Neural cell (in vitro differentiated cells): Measurements from ENCODE around the gene CADPS2. TPM values are rescaled to one million over a fixed set of nuclear protein-coding genes. Genes with fewer than 3 reads are reported as not detected.

Source experiments
- H2AFZ ChIP-seq: fragments of 200-600, 300-800 bp; sonication (generic), shearing (Covaris generic); 2 replicates; pipeline ENCODE4 v1.6.0; 2014; ENCODE audit warnings: low read depth, mild to moderate bottlenecking, antibody characterized with exemption, low read length, moderate library complexity
- H3F3A ChIP-seq: fragments of 200-600 bp; shearing (Covaris generic); 2 replicates; pipeline ENCODE4 v1.6.1; 2016; ENCODE audit warnings: mild to moderate bottlenecking, moderate library complexity, mixed read lengths, antibody characterized with exemption, low read length; ENCODE audit not compliant: insufficient read depth, poor library complexity, severe bottlenecking
- H3K27ac ChIP-seq: fragments of 200-600, 300-800 bp; sonication (generic), shearing (Covaris generic); 2 replicates; pipeline ENCODE4 v1.5.1; 2014; ENCODE audit warnings: mild to moderate bottlenecking, low read length, moderate library complexity
- H3K27me3 ChIP-seq: fragments of 300-800, 200-600 bp; sonication (generic), shearing (Covaris generic); 2 replicates; pipeline ENCODE4 v1.6.0; 2014; ENCODE audit warnings: mild to moderate bottlenecking, low read depth, low read length, moderate library complexity; ENCODE audit not compliant: insufficient read depth
- H3K36me3 ChIP-seq: fragments of 300-800, 200-600 bp; sonication (generic), shearing (Covaris generic); 2 replicates; pipeline ENCODE4 v1.5.1; 2014; ENCODE audit warnings: mild to moderate bottlenecking, antibody characterized with exemption, low read length, moderate library complexity; ENCODE audit not compliant: insufficient read depth
- H3K4me2 ChIP-seq: fragments of 300-800, 200-600 bp; sonication (generic), shearing (Covaris generic); 2 replicates; pipeline ENCODE4 v1.6.0; 2014; ENCODE audit warnings: mild to moderate bottlenecking, low read length
- H3K4me3 ChIP-seq: fragments of 300-800, 200-600 bp; sonication (generic), shearing (Covaris generic); 2 replicates; pipeline ENCODE4 v1.5.1; 2014; ENCODE audit warnings: mild to moderate bottlenecking, low read length, moderate library complexity
- H3K79me2 ChIP-seq: fragments of 200-600 bp; shearing (Covaris generic); replicated peaks from 2 replicates; pipeline ENCODE4 v1.6.0; 2014; ENCODE audit warnings: mild to moderate bottlenecking, low read length, moderate library complexity; ENCODE audit not compliant: insufficient read depth
- H3K9ac ChIP-seq: fragments of 300-800, 200-600 bp; sonication (generic), shearing (Covaris generic); 2 replicates; pipeline ENCODE4 v1.6.1; 2016; ENCODE audit warnings: mild to moderate bottlenecking, low read length, mixed read lengths
- H3K9me2 ChIP-seq: fragments of 200-600 bp; shearing (Covaris generic); 2 replicates; pipeline ENCODE4 v1.6.1; 2016; ENCODE audit warnings: mild to moderate bottlenecking, low read length, mixed read lengths; ENCODE audit not compliant: insufficient read depth
- H3K9me3 ChIP-seq: fragments of 200-600, 300-800 bp; sonication (generic), shearing (Covaris generic); 2 replicates; pipeline ENCODE4 v1.6.1; 2016; ENCODE audit warnings: mild to moderate bottlenecking, mixed run types, low read length, moderate library complexity, mixed read lengths
- H4K20me1 ChIP-seq: fragments of 200-600 bp; shearing (Covaris generic); 2 replicates; pipeline ENCODE4 v1.6.1; 2016; ENCODE audit warnings: mild to moderate bottlenecking, mixed run types; ENCODE audit not compliant: insufficient read depth
- EP300 ChIP-seq: fragments of 450-650 bp; conservative IDR thresholded peaks from 2 replicates; pipeline ENCODE4 v1.6.1; 2014; ENCODE audit warnings: antibody characterized with exemption, mild to moderate bottlenecking, moderate library complexity; ENCODE audit not compliant: poor library complexity, severe bottlenecking
- EZH2 ChIP-seq: fragments of 200-600, 300-800 bp; shearing (Covaris generic), sonication (generic); IDR thresholded peaks from 2 replicates; pipeline ENCODE4 v1.6.1; 2014; ENCODE audit warnings: antibody characterized with exemption, low read length, borderline replicate concordance, mild to moderate bottlenecking; ENCODE audit not compliant: insufficient read depth, poor library complexity, severe bottlenecking
- MXI1 ChIP-seq: fragments of 450-650 bp; conservative IDR thresholded peaks from 2 replicates; pipeline ENCODE4 v1.6.1; 2014; ENCODE audit warnings: antibody characterized with exemption, mild to moderate bottlenecking; ENCODE audit not compliant: poor library complexity, severe bottlenecking
- POLR2AphosphoS5 ChIP-seq: IDR thresholded peaks from 2 replicates; pipeline ENCODE4 v1.6.1; 2012
- RAD21 ChIP-seq: fragments of 450-650 bp; conservative IDR thresholded peaks from 2 replicates; pipeline ENCODE4 v1.6.1; 2014; ENCODE audit warnings: antibody characterized with exemption, mild to moderate bottlenecking, moderate library complexity
- SMC3 ChIP-seq: fragments of 450-650 bp; conservative IDR thresholded peaks from 2 replicates; pipeline ENCODE4 v1.6.1; 2014; ENCODE audit warnings: antibody characterized with exemption, mild to moderate bottlenecking, moderate library complexity; ENCODE audit not compliant: poor library complexity
- TAF1 ChIP-seq: IDR thresholded peaks from 2 replicates; pipeline ENCODE4 v1.6.1; 2012; ENCODE audit warnings: low read depth
- polyA plus RNA-seq: library from polyadenylated mRNA; depleted of rRNA; stranded (reverse); fragments of >200 nt; gene quantifications from 2 replicates; pipeline ENCODE4 v1.2.3, GENCODE V29; 2014
- TF ChIP-seq, protein P1 (sequence below): IDR thresholded peaks from 2 replicates; pipeline ENCODE4 v1.6.1; 2012; ENCODE audit warnings: borderline replicate concordance
- TF ChIP-seq, protein P2 (sequence below): fragments of 450-650 bp; IDR thresholded peaks from 2 replicates; pipeline ENCODE4 v1.5.1; 2014; ENCODE audit warnings: antibody characterized with exemption, mild to moderate bottlenecking, moderate library complexity; ENCODE audit not compliant: poor library complexity, severe bottlenecking

The CADPS2 gene
- polyA plus RNA-seq, 1 donor from 2014 or later, result 5.9 TPM

DNA sequence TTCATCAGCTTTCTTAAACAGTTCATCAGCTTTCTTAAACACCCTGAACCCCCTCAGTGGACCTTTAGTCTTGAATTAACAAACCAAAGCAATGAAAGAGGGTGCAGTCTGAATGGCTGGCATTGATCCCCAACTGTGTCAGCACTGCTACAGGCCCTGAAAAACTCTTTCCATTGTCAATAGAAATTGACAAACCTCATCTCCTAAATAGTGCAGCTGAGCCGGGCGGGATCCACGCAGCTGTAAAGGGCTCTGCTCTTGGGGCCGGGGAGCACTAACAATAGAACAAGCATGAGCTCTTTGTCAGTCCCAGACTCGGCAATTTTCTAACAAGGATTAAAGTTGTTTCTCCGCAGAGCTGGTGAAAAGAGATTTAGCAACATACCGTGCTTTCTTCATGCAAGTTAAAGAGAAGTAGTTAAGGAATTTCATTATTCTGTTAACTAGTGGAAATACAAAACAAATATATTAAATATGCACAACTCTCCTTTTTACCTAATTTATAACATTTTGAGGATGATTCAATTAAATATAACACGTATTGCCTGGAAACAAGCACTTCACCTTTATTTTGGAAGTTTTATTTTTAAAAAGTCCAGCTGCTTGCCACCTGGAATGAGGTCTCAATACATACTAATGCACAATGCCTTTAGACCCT, 557.0 kb downstream of the CADPS2 start:
- no peak overlapping the region for H3K27ac ChIP-seq

DNA sequence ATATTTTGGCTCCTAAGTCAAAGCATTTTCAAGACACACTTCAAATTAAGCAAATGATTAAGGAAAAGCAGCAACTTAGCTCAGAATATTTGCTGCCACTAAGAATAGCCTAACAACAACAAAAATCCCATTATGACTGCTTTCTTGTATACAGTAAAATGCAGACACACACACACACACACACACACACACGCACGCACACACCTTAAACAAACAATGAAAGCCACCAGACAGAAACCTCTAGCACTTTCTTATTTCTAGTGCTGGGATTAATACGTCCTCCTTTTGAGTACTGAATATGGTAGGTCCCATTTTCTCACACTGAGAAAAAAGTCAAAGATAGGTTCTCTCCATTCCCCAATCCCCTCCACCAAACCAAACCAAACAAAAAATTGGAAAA, 558.3 kb downstream of the CADPS2 start:
- no peaks in the 10 kb centered on the region for H4K20me1 ChIP-seq
- H3K4me2 ChIP-seq, result no peak overlapping the region
- peaks cover 33% of the 10 kb centered on the region for H3K27me3 ChIP-seq
- no peaks in the 10 kb centered on the region for H3K9me2 ChIP-seq
- H3K79me2 ChIP-seq, result peaks cover 3% of the 10 kb centered on the region
- H3K36me3 ChIP-seq, result no peaks in the 10 kb centered on the region
- H2AFZ ChIP-seq, result no peak overlapping the region
- H3K9ac ChIP-seq, result no peak overlapping the region
- H3K4me3 ChIP-seq, result no peak overlapping the region
- no peak for TF ChIP-seq MXI1
- no peak for TF ChIP-seq TAF1
- TF ChIP-seq, protein P1, sequence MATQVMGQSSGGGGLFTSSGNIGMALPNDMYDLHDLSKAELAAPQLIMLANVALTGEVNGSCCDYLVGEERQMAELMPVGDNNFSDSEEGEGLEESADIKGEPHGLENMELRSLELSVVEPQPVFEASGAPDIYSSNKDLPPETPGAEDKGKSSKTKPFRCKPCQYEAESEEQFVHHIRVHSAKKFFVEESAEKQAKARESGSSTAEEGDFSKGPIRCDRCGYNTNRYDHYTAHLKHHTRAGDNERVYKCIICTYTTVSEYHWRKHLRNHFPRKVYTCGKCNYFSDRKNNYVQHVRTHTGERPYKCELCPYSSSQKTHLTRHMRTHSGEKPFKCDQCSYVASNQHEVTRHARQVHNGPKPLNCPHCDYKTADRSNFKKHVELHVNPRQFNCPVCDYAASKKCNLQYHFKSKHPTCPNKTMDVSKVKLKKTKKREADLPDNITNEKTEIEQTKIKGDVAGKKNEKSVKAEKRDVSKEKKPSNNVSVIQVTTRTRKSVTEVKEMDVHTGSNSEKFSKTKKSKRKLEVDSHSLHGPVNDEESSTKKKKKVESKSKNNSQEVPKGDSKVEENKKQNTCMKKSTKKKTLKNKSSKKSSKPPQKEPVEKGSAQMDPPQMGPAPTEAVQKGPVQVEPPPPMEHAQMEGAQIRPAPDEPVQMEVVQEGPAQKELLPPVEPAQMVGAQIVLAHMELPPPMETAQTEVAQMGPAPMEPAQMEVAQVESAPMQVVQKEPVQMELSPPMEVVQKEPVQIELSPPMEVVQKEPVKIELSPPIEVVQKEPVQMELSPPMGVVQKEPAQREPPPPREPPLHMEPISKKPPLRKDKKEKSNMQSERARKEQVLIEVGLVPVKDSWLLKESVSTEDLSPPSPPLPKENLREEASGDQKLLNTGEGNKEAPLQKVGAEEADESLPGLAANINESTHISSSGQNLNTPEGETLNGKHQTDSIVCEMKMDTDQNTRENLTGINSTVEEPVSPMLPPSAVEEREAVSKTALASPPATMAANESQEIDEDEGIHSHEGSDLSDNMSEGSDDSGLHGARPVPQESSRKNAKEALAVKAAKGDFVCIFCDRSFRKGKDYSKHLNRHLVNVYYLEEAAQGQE, result no peak
- no peak for TF ChIP-seq SMC3
- no peak for TF ChIP-seq RAD21
- TF ChIP-seq, protein P2, sequence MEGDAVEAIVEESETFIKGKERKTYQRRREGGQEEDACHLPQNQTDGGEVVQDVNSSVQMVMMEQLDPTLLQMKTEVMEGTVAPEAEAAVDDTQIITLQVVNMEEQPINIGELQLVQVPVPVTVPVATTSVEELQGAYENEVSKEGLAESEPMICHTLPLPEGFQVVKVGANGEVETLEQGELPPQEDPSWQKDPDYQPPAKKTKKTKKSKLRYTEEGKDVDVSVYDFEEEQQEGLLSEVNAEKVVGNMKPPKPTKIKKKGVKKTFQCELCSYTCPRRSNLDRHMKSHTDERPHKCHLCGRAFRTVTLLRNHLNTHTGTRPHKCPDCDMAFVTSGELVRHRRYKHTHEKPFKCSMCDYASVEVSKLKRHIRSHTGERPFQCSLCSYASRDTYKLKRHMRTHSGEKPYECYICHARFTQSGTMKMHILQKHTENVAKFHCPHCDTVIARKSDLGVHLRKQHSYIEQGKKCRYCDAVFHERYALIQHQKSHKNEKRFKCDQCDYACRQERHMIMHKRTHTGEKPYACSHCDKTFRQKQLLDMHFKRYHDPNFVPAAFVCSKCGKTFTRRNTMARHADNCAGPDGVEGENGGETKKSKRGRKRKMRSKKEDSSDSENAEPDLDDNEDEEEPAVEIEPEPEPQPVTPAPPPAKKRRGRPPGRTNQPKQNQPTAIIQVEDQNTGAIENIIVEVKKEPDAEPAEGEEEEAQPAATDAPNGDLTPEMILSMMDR, result no peak
- no peak for TF ChIP-seq EZH2
- no peak for TF ChIP-seq POLR2AphosphoS5
- TF ChIP-seq EP300, result no peak
- H3K9me3 ChIP-seq, result no peaks in the 10 kb centered on the region
- no peaks in the 10 kb centered on the region for H3F3A ChIP-seq
- H3K27ac ChIP-seq, result no peak overlapping the region

More for the DNA sequence above, 557.0 kb downstream of the CADPS2 start:
- no peaks in the 10 kb centered on the region for H4K20me1 ChIP-seq
- H3K9me2 ChIP-seq, result no peaks in the 10 kb centered on the region
- H3K9me3 ChIP-seq, result no peaks in the 10 kb centered on the region
- no peak overlapping the region for H3K4me2 ChIP-seq
- no peak overlapping the region for H3K9ac ChIP-seq
- H3K36me3 ChIP-seq, result no peaks in the 10 kb centered on the region
- no peak overlapping the region for H3K4me3 ChIP-seq
- no peak for TF ChIP-seq POLR2AphosphoS5
- no peak for TF ChIP-seq MXI1
- no peaks in the 10 kb centered on the region for H3F3A ChIP-seq
- H3K79me2 ChIP-seq, result peaks cover 3% of the 10 kb centered on the region
- H2AFZ ChIP-seq, result no peak overlapping the region
- peaks cover 33% of the 10 kb centered on the region for H3K27me3 ChIP-seq
